ENCODE results near the gene NELL1.

DNA sequence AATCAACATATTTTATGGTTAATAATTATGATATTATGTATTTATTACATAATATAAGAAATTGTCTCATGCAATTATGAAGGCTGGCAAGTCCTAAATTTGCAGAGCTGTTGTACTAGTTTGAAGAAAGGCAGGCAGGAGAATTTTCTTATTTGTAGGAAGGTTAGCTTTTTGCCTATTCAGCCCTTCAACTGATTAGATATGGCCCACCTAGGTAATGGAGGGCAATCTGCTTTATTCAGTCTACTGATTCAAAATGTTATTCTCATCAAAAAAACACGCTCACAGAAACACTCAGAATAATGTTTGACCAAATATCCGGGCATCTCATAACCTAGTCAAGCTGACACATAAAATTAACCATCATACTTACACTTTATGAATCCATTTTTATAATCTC lies 589.0 kb downstream of the NELL1 start:
- TF ChIP-seq POLR2A (IDR thresholded peaks at IDR 0.05) (no peak), POLR2AphosphoS5 (IDR thresholded peaks at IDR 0.05) (no peak)
- TF ChIP-seq, protein P1, sequence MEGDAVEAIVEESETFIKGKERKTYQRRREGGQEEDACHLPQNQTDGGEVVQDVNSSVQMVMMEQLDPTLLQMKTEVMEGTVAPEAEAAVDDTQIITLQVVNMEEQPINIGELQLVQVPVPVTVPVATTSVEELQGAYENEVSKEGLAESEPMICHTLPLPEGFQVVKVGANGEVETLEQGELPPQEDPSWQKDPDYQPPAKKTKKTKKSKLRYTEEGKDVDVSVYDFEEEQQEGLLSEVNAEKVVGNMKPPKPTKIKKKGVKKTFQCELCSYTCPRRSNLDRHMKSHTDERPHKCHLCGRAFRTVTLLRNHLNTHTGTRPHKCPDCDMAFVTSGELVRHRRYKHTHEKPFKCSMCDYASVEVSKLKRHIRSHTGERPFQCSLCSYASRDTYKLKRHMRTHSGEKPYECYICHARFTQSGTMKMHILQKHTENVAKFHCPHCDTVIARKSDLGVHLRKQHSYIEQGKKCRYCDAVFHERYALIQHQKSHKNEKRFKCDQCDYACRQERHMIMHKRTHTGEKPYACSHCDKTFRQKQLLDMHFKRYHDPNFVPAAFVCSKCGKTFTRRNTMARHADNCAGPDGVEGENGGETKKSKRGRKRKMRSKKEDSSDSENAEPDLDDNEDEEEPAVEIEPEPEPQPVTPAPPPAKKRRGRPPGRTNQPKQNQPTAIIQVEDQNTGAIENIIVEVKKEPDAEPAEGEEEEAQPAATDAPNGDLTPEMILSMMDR (IDR thresholded peaks at IDR 0.05), result no peak

All from transverse colon (tissue), 4 donors.